Heart left ventricle (tissue), 13 donors: ENCODE data around the gene FAM98C.

ENCODE experiments used
- CTCF ChIP-seq, 12 donors: fragments of 200-600 bp; sonication (generic) in 4 of 12; IDR thresholded peaks; one replicate each; pipeline versions ENCODE4 v1.5.0 to v1.8.0; 2018 to 2022; ENCODE audit warnings: antibody characterized with exemption in 12 of 12, mild to moderate bottlenecking in 5 of 12
- POLR2A ChIP-seq, 2 donors: fragments of 450-650 bp; IDR thresholded peaks; one replicate each; pipeline ENCODE4 v1.6.1; 2017; ENCODE audit warnings: antibody characterized with exemption in 2 of 2, mild to moderate bottlenecking in 2 of 2, moderate library complexity in 2 of 2
- donor health status: ischemic (EF 13 %, LVEDD 7.1; RV severe dilation, severe dysfunction).
- donor health status: DM: no; HTN: yes; CAD: no.
- donor health status: DM: no; HTN: no; CAD: no.
- donor health status: ischemic (EF 25% LVEDD 6.9; RV normal size, moderate dysfunction).
- donor health status: ischemic (EF 25% LVEDD 5.7; RV mildly dilated, moderate dysfunction).
- donor health status: ischemic (EF 35%, LVEDD 5.7; RV mildly dilated, moderate dysfunction).
- donor health status: nonischemic (EF 11% LVEDD 7.7; RV severe dilation, severe dysfunction).
- donor health status: DM: yes; HTN: yes; CAD: no.
- donor health status: PGD.
- donor health status: ischemic (EF 29% LVEDD 5.4; RV normal size, mild dysfunction).
- donor health status: nonischemic (EF 23%, LVEDD 6.1; RV moderate dilation, normal function).

DNA sequence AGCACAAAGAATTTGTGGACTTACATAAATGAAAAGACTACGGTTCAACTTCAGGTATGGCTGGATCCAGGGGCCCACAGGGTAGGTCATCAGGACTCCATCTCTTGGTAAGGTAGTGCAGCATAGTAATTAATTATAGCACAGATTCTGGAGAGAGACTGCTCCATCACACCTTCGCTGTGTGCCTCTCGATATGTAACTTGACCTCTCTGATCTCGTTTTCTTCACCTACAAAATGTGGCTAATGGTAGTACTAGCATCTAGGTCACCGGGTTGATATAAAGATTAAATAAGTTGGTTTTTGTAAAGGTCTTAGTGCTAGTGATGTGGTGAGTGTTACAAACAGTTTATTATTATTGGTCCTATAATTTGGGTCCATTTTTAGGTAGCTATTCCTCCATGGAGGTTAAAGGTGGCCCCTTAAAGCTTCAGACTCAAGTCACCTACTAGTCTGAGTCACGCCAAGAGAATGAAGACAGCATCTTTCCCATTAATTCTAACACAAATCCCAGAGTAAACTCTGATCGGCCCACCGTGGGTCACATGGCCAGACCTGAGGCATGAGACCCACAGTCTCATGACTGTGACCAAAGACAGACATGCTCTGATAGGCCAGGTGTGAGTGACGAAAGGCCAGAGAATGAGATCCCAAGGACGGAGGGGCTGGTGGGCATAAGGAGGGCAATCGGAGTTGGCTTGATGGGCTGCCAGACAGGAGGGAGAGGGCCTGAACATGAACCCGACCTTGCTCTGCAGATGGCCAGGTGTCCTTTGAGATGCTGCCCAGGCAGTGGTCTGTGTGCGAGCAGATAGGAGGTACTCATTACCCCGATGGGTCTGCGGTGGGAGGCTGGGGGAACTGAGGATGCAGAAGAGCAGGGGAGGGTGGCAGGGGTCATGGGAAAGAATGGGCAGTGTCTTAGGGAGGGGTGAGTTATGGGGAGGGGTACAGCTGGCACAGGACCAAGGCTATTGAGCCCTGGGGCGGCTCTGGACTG is 46.9 kb upstream of the FAM98C start:
- TF ChIP-seq CTCF (IDR thresholded peaks at IDR 0.05): no peak
- no peak for TF ChIP-seq POLR2A (IDR thresholded peaks at IDR 0.05)
